C4-2B (cell line): ENCODE results near the gene SLC1A2.

ENCODE experiments used
- ZFX ChIP-seq: fragments of 450-650 bp; IDR thresholded peaks from 2 replicates; pipeline ENCODE4 v1.6.1; 2017
- TF ChIP-seq, protein P1 (sequence below): fragments of 450-650 bp; conservative IDR thresholded peaks from 2 replicates; pipeline ENCODE4 v1.5.1; 2017; ENCODE audit warnings: mild to moderate bottlenecking

DNA sequence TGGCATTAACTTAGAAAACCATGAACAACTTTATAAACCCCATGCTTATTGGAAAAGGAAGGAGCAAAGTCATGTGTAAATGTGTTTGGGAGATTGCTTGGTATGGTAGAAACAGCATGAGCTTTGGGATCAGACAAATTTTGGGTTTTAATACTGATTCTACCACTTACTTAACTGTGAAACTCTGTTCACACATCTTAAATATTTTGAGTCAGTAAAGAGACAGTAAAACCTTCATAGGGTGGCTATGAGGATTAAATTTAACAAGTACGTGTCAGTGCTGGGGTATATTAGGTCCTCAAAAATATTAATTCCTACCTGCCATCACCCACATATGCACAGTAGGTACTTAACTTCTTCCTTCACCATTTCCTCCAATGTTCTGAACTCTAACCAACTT, 183.9 kb downstream of the SLC1A2 start:
- TF ChIP-seq, protein P1, sequence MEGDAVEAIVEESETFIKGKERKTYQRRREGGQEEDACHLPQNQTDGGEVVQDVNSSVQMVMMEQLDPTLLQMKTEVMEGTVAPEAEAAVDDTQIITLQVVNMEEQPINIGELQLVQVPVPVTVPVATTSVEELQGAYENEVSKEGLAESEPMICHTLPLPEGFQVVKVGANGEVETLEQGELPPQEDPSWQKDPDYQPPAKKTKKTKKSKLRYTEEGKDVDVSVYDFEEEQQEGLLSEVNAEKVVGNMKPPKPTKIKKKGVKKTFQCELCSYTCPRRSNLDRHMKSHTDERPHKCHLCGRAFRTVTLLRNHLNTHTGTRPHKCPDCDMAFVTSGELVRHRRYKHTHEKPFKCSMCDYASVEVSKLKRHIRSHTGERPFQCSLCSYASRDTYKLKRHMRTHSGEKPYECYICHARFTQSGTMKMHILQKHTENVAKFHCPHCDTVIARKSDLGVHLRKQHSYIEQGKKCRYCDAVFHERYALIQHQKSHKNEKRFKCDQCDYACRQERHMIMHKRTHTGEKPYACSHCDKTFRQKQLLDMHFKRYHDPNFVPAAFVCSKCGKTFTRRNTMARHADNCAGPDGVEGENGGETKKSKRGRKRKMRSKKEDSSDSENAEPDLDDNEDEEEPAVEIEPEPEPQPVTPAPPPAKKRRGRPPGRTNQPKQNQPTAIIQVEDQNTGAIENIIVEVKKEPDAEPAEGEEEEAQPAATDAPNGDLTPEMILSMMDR, result no peak
- TF ChIP-seq ZFX, result no peak
